Upper lobe of right lung (tissue), 1 donor: ENCODE measurements around the gene SLC10A7. TPM values are rescaled to one million over a fixed set of nuclear protein-coding genes. Genes with fewer than 3 reads are reported as not detected.

Experiments used
- ATAC-seq: fragments of 200-7000 bp; cut with Tn5 transposase; one replicate; pipeline ENCODE4 v1.9.1; 2020; ENCODE audit warnings: mild to moderate bottlenecking, moderate library complexity
- DNase-seq: peaks from one replicate; pipeline ENCODE4 v3.0.0-alpha.2; 2020
- H3K27ac ChIP-seq: fragments of 200-600 bp; one replicate; pipeline ENCODE4 v1.8.0; 2022
- H3K27me3 ChIP-seq: fragments of 200-600 bp; one replicate; pipeline ENCODE4 v1.8.0; 2022; ENCODE audit warnings: mild to moderate bottlenecking
- H3K36me3 ChIP-seq: fragments of 200-600 bp; one replicate; pipeline ENCODE4 v1.8.0; 2022
- H3K4me1 ChIP-seq: fragments of 200-600 bp; one replicate; pipeline ENCODE4 v1.8.0; 2022
- H3K4me3 ChIP-seq: fragments of 200-600 bp; one replicate; pipeline ENCODE4 v1.8.0; 2022; ENCODE audit warnings: mild to moderate bottlenecking
- H3K9me3 ChIP-seq: fragments of 200-600 bp; one replicate; pipeline ENCODE4 v1.8.0; 2022
- CTCF ChIP-seq: fragments of 200-600 bp; IDR thresholded peaks from one replicate; pipeline ENCODE4 v1.8.0; 2022; ENCODE audit warnings: antibody characterized with exemption
- intact Hi-C: fragments of 100-400 bp; cut with DNase I; formaldehyde crosslinking; loops from one replicate; pipeline ENCODE4 v1.11.0; 2022
- total RNA-seq: library from RNA; stranded (reverse); fragmentation: NEBNext Ultra II Directional; extraction: Animal tissue kit (Norgen Biotek cat#: 25700); gene quantifications from one replicate; pipeline ENCODE4 v1.2.1, GENCODE V29; 2021
- donor health status: DM: no; HTN: yes; CAD: no; lungs with severe emphysema.

SLC10A7 gene
- total RNA-seq, 1 donor from 2014 or later: 19.3 TPM

GRCh38 chr4:146381263-146381872, 140.4 kb downstream of the SLC10A7 start:
- intact Hi-C loops: no loop called here
- ATAC-seq: no peak
- no peak for TF ChIP-seq CTCF
- H3K27me3 ChIP-seq: no peaks in the 10 kb centered on the region
- DNase-seq: no peak
- no peaks in the 10 kb centered on the region for H3K9me3 ChIP-seq
- no peak overlapping the region for H3K27ac ChIP-seq
- H3K4me3 ChIP-seq: no peak overlapping the region
- no peaks in the 10 kb centered on the region for H3K4me1 ChIP-seq
- no peaks in the 10 kb centered on the region for H3K36me3 ChIP-seq

GRCh38 chr4:146379744-146380143, 142.0 kb downstream of the SLC10A7 start:
- no peak overlapping the region for H3K27ac ChIP-seq
- no peaks in the 10 kb centered on the region for H3K9me3 ChIP-seq
- intact Hi-C loops: no loop called here
- H3K27me3 ChIP-seq: no peaks in the 10 kb centered on the region
- no peaks in the 10 kb centered on the region for H3K4me1 ChIP-seq
- DNase-seq (no peak), ATAC-seq (no peak)
- no peak overlapping the region for H3K4me3 ChIP-seq
- TF ChIP-seq CTCF: no peak
- no peaks in the 10 kb centered on the region for H3K36me3 ChIP-seq

- ATAC-seq: no peak
- no peak overlapping the region for H3K27ac ChIP-seq
- H3K27me3 ChIP-seq: no peaks in the 10 kb centered on the region
- TF ChIP-seq CTCF: no peak
- H3K4me1 ChIP-seq: no peaks in the 10 kb centered on the region
- H3K36me3 ChIP-seq: no peaks in the 10 kb centered on the region
- DNase-seq: no peak
- no peaks in the 10 kb centered on the region for H3K9me3 ChIP-seq
- intact Hi-C loops: no loop called here
- H3K4me3 ChIP-seq: no peak overlapping the region
Observed at GRCh38 chr4:146371812-146372211, 149.9 kb downstream of the SLC10A7 start.

- no peak for ATAC-seq
- H3K4me3 ChIP-seq: no peak overlapping the region
- DNase-seq: no peak
- no peaks in the 10 kb centered on the region for H3K27me3 ChIP-seq
- no peaks in the 10 kb centered on the region for H3K4me1 ChIP-seq
- H3K27ac ChIP-seq: no peak overlapping the region
- intact Hi-C loops: no loop called here
- TF ChIP-seq CTCF: no peak
- no peaks in the 10 kb centered on the region for H3K36me3 ChIP-seq
- no peaks in the 10 kb centered on the region for H3K9me3 ChIP-seq
Observed at GRCh38 chr4:146370841-146371240, 150.9 kb downstream of the SLC10A7 start.

- H3K27ac ChIP-seq: no peak overlapping the region
- no peaks in the 10 kb centered on the region for H3K9me3 ChIP-seq
- no peak overlapping the region for H3K4me3 ChIP-seq
- no peaks in the 10 kb centered on the region for H3K27me3 ChIP-seq
- intact Hi-C loops: no loop called here
- no peaks in the 10 kb centered on the region for H3K4me1 ChIP-seq
- ATAC-seq (no peak), DNase-seq (no peak)
- TF ChIP-seq CTCF: no peak
- no peaks in the 10 kb centered on the region for H3K36me3 ChIP-seq
Observed at GRCh38 chr4:146369446-146369845, 152.3 kb downstream of the SLC10A7 start.

GRCh38 chr4:146368209-146368608, 153.5 kb downstream of the SLC10A7 start:
- intact Hi-C loops: no loop called here
- ATAC-seq: peak; percentile 16

More at GRCh38 chr4:146368209-146368608, 153.5 kb downstream of the SLC10A7 start:
- no peak for TF ChIP-seq CTCF
- no peak overlapping the region for H3K27ac ChIP-seq
- H3K9me3 ChIP-seq: no peaks in the 10 kb centered on the region
- H3K36me3 ChIP-seq: no peaks in the 10 kb centered on the region
- no peak for DNase-seq
- no peaks in the 10 kb centered on the region for H3K27me3 ChIP-seq
- no peaks in the 10 kb centered on the region for H3K4me1 ChIP-seq
- no peak overlapping the region for H3K4me3 ChIP-seq
